GM18951 (cell line): ENCODE results near the gene CERS1.
"Not testable (repeated sequence)": the region's sequence is repeated elsewhere in the genome, so short reads cannot be mapped to it uniquely, and the experiment has no call there.

Experiments used
- POLR2A ChIP-seq: IDR thresholded peaks from 4 replicates; pipeline ENCODE4 v1.6.1; 2011; ENCODE audit warnings: mild to moderate bottlenecking; ENCODE audit not compliant: insufficient read length, insufficient read depth; ENCODE audit errors: extremely low read depth
- in situ Hi-C: fragments of 300-500 bp; cut with MboI; formaldehyde crosslinking; loops from one replicate; pipeline ENCODE4 v1.12.0; 2022; ENCODE audit warnings: low sequenced_read_pairs, mixed read lengths, inconsistent platforms; ENCODE audit not compliant: unreplicated experiment

The CERS1 gene

DNA sequence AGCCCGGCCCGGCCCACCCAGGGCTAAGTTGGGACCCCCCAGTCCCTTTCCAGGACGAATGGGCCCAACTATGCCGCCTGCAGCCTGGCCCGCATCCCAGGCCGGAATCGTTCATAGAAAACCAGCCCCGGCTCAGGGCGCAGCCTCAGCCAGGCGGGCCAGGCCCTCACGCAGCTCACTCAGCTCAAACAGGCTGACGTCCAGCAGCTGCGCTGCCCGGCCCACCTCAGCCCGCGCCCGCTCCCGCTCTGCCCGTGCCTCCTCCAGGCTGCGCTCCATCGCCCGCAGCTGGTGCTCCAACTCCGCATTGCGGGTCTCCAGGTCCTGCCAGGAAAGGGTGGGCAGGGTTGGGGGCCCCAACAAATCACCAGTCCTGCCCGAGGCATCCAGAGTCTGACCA is 33.4 kb upstream of the CERS1 start:
- in situ Hi-C loops = no loop called here
- no peak for TF ChIP-seq POLR2A

DNA sequence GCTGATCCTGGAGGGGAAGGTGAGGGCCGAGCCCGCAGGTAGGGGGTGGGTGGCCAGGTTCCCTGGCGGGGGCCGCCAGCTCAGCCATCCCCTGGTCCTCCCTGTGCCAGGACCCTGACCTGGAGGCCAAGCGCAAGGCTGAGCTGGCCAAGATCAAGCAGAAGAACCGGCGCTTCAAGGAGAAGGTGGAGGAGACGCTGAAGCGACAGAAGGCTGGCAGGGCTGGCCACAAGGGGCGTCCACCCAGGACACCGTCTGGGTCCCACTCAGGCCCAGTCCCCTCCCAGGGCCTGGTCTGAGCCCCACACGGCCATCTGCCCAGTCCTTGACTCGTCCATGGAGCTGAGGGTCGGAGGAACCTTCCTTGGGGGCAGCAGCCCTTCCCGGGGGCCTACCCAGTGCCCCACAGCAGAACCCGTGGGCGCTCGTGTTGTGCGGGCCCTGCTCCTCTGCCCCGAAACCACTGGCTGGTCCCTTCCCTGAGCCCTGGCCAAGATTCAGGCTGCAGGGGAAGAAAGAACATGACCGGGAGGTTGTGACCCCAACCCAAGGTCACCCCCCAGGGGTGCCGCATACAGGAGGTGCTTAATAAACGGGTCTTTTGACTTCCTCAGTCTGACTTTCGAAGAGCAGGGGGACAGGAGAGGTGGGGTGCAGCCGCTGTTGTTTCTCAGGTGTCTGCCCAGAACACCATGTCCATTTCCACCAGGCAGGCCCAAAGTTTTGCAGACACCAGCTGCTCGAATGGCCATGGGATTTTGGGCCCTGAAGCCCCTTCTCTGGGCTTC is 32.3 kb upstream of the CERS1 start:
- TF ChIP-seq POLR2A = peak; percentile 6
- in situ Hi-C loops = no loop called here

DNA sequence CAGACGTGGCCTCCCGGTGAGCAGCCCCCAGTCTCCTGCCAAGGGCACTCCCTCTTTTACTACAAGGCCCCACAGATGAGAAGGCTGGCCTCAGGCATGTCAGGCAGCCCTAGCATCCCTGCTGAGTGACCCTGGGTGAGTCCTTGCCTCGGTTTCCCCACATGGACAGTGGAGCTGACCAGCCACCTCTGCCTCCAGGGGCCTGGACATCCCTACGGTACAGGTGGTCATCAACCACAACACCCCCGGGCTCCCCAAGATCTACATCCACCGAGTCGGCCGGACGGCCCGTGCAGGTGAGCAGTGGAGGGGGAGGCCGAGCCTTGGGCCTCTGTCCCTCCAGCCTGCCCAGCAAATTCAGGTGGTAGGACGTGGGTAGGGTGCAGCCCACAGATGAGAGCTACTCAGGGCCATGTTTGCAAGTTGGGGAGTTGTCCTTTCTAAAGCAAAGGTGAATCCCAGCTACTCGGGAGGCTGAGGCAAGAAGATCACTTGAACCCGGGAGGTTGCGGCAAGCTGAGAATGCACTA is 28.8 kb upstream of the CERS1 start:
- in situ Hi-C loops = no loop called here
- no peak for TF ChIP-seq POLR2A

DNA sequence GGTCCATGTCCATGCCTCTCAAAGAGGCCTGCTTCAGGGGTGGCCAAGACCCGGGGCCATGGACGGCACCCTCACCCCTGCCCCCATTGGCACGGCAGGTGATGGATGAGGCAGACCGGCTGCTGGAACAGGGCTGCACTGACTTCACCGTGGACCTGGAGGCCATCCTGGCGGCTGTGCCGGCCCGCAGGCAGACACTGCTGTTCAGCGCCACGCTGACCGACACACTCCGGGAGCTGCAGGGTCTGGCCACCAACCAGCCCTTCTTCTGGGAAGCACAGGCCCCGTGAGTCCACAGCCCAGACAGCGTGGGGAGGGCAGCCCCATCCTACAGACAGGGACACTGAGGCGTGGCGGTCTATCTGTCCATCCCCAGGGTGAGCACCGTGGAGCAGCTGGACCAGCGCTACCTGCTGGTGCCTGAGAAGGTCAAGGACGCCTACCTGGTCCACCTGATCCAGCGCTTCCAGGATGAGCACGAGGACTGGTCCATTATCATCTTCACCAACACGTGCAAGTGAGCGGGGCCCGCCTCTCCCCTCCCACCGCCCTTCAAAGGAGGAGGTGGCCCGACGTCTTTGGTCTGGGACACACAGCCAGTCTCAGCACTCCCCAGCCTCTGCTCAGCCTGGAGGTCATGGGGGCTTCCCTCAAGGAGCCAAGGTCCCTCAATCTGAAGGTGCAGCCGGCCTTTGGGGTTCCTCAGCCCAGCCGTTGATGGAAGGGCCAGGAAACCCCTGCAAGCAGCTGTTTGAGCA is 26.4 kb upstream of the CERS1 start:
- in situ Hi-C loops = no loop called here
- no peak for TF ChIP-seq POLR2A

DNA sequence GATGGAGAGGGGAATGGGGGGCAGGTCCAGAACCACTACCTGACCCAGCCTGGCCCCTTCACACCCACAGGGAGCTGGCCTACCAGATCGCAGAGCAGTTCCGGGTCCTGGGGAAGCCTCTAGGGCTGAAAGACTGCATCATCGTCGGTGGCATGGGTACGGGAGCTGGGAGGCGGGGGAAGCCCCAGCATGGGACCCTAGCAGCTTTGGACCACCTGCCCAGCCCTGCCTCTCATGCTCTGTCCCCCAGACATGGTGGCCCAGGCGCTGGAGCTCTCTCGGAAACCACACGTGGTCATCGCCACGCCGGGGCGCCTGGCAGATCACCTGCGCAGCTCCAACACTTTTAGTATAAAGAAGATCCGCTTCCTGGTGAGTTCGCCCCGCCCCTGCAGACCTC is 25.6 kb upstream of the CERS1 start:
- no peak for TF ChIP-seq POLR2A
- in situ Hi-C loops = no loop called here

DNA sequence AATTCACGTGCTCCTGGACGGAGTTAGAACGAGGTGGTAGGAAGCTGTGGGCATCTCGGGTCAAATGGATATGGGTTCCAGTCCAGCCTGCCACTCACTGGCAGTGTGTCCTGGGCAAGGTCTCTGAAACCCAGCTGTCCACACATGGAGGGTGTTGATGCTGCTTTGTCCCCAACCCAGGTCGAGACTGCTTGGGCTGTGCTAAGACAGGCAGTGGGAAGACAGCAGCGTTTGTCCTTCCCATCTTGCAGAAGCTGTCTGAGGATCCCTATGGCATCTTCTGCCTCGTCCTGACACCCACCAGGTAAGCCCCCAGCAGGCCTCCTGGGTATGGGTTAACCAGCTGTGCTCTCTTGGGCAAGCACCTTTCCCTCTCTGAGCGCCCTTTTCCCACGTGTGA is 24.4 kb upstream of the CERS1 start:
- in situ Hi-C loops = no loop called here
- no peak for TF ChIP-seq POLR2A

DNA sequence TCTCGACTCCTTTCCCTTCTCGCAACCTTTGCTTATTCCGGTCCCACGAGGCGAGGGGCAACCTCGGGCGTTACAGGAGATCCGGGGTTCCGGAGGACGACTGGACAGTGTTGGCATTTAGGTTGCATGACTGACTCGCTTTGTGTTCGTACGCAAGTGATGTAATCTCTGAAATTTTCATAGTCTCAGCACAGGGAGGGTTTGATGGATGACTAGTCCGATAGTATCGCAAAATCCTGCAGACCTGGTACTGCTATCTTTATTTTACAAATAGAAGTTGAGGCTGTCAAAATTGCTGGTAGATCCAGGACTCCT is 23.9 kb upstream of the CERS1 start:
- in situ Hi-C loops = no loop called here
- TF ChIP-seq POLR2A = no peak

DNA sequence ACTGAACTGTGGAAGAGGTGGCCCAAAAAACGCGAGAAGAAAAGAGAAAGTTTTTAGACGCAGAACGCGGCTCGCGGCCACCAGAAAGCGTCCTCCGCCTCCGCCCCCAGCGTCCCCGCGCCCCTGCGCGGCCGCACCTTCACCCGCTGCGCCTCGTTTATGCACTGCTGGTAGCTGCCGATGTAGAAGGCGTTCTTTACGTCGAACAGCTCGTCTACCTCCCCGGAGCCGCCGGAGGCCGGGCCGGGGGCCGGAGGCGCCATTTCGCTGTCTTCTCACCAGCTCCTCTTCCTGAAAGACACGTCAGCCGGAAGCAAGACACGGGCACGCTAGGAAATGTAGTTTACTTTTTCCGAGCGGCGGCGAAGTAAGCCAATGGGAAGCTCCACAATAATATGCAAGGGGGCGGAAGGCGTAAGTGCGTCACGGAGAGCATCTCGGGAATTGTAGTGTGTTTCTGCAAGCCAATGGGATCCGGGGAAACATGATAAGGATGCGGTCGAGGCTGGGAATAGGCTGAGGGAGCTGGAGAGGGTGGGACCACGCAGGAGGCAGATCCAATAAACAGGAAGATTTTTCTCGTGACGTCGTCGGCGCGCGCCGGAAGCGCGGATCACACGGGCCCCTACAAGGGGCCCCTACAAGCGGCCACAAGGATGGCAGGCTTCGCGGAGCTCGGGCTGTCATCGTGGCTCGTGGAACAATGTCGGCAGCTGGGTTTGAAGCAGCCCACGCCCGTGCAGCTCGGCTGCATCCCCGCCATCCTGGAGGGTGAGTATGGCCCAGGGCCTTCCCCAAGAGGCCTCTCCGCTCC is 23.3 kb upstream of the CERS1 start, which contains the start of the genes COPE and DDX49:
Gene COPE (minus strand): TSS at position 302 of the 814 bp plus-strand sequence. CDS start 39 bp downstream, at position 263.
Gene DDX49 (plus strand): TSS at position 630 of the 814 bp plus-strand sequence. CDS start 27 bp downstream, at position 657.
- TF ChIP-seq POLR2A = peak; percentile 91
- in situ Hi-C loops = no loop called here

DNA sequence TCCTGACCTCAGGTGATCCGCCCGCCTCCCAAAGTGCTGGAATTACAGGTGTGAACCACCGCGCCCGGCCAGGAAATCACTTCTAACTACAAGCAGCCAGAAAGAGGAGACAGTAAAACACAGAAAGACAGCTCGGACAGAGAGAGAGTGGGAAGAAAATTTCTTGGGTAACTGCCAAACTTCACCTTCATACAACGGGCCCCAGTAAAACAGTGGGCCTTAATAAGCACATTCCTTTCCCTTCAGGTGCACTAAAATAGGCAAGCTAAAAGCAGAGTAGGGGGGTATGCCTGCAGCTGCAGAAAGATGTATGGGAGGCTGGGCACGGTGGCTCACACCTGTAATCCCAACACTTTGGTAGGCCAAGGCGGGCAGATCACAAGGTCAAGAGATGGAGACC is 21.6 kb upstream of the CERS1 start:
- in situ Hi-C loops = not testable (repeated sequence)

DNA sequence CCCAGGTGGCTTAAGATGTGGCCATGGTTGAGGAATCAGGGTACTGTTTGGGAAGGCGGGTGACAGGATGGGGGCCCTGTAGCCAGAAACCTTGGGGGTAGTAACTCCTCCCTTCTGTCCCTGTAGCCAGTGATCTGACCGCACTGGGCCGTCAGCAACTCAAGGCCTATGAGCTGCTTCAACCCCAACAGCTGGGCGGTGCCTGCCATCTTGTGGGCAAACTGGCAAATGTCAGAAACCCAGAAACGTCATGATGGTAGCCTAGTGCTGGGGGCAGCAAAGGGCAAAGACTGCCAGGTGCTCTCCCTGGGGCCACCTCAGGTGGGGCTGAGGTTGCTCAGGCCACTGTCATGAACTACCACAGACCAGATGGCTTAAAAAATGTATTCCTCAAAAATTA is 19.7 kb upstream of the CERS1 start:
- in situ Hi-C loops = no loop called here

DNA sequence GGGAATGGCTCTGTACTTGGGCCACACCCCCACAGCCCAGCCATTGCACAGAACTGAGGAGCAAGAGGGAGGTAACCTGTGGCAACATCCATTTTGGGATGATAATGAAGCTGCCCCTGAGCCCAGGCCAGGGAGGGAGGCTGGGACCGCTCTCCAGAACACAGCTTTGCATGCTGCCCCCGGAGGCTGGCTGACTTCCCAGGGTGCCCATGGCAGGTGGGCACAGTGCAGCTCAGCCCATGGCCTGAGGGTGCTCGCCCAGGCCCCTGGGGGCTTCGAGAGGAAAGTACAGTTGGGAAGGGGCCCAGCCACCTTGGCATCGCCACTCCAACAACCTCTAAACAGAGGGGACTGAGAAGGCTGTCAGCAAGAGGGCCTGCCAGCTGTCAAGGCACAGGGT is 17.5 kb upstream of the CERS1 start:
- TF ChIP-seq POLR2A = no peak
- in situ Hi-C loops = no loop called here

More for the DNA sequence above, 19.7 kb upstream of the CERS1 start:
- no peak for TF ChIP-seq POLR2A

DNA sequence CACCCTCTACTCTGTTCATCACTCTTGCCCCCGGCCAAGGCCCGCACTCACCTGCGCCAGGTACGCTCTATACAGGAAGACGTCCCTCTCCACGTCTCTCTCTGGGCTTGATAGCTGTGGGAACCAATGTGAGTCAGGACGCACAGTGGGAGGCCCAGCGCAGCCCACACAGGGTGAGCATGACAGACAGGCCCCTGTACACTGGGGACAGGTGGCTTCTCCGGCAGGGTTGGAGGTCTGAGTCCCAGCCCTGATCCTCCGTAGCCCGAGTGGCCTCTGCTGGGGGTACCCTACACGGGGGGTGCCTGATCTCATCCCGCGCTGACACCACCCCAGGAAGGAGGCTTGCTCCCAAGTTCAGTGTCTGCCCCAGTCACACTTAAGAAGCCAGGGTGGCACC is 17.0 kb upstream of the CERS1 start:
- in situ Hi-C loops = no loop called here
- TF ChIP-seq POLR2A = no peak

DNA sequence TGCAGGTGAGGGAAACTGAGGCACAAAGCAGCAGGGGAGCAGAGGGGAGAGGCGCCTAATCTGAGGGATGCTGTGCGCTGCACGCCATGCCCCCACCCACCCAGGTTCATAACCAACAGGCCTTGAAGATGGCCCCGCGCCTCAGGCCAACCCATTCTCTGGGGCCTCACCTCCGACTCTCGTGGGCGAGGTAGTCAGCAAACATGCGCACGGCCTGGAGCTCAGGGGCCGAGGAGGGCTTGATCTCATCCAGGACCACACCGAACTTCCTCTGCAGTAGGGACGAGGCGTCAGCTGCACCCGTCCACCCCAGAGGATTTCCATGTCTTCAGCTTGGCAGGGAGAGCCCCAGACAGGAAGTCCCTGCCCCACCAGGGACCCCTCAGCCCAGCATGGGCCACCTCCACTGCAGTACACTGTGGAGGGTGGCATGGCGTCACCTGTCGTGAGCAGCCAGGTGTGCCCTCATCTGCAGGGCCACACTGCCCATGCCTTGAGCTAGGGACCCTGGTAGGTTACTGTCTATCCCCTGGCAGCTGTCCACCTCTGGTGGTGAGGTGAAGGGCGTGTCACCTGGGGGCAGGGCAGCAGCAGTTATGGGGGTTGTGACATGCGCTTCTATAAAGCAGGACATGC is 15.0 kb upstream of the CERS1 start:
- no peak for TF ChIP-seq POLR2A
- in situ Hi-C loops = no loop called here
